ENCODE data around the gene IL12RB2. TPM values are rescaled to one million over a fixed set of nuclear protein-coding genes. Genes with fewer than 3 reads are reported as not detected.

The IL12RB2 gene, protein sequence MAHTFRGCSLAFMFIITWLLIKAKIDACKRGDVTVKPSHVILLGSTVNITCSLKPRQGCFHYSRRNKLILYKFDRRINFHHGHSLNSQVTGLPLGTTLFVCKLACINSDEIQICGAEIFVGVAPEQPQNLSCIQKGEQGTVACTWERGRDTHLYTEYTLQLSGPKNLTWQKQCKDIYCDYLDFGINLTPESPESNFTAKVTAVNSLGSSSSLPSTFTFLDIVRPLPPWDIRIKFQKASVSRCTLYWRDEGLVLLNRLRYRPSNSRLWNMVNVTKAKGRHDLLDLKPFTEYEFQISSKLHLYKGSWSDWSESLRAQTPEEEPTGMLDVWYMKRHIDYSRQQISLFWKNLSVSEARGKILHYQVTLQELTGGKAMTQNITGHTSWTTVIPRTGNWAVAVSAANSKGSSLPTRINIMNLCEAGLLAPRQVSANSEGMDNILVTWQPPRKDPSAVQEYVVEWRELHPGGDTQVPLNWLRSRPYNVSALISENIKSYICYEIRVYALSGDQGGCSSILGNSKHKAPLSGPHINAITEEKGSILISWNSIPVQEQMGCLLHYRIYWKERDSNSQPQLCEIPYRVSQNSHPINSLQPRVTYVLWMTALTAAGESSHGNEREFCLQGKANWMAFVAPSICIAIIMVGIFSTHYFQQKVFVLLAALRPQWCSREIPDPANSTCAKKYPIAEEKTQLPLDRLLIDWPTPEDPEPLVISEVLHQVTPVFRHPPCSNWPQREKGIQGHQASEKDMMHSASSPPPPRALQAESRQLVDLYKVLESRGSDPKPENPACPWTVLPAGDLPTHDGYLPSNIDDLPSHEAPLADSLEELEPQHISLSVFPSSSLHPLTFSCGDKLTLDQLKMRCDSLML
- under 0.01 TPM in 1 of 2 replicates, not detected in the other for total RNA-seq

GRCh38 chr1:67307251-67308060 lies at the start of gene IL12RB2:
Gene IL12RB2 (plus strand): TSS chr1:67307873. CDS start chr1:67320369, 12,496 bp downstream.

DNA sequence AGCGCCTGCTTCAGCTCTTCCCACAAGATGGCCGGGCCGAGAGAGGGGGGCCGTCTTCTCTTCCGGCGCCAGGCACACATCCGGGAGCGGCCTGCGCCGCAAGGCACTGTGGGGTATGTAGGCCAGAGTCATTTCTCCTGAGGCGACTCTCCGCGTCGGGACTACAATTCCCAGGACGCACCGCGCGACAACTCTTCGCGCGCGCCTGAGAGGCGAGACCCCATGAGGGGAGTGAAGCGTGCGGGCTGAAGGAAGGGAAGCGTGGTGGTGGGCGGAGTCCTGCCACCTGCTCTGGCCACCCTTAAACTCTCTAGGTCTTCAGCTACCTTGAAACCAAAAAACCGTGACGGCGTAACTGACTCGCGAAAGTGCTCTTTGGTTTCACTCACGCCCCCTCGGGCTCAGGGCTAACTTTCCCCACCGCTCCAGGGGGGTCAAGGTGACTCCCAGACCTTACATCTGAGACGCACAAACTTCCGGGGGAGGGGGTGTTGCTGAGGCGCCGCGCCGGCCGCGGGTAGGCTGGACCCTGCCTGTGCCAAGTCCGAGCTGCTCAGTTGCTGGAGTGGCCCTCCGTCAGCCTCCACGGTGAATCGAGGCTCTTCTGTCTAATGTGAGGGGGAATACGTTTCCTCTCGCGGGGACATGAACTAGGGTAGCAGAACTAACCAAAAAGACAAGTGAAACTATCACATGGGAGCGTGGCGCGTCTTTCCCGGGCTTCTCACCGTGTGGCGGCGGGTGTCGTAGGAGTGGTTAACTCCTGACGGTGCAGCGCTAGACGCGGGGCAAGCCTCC lies 122.9 kb downstream of the IL12RB2 start, which contains the start of gene SERBP1:
Gene SERBP1, minus strand, starts transcription at position 45 of the 798 bp plus-strand sequence. CDS start 102 bp downstream, outside the sequence.

Other genes with a start within 250 kb of the IL12RB2 start
- gene C1orf141, start 172.9 kb upstream of the IL12RB2 start, total RNA-seq, result not detected in 2 replicates
- gene IL23R, start 141.4 kb upstream of the IL12RB2 start, total RNA-seq, result not detected in 2 replicates
- 215 and 283 TPM in 2 replicates for gene SERBP1, start 122.5 kb downstream of the IL12RB2 start, total RNA-seq